HG03097 (cell line): ENCODE results near the gene GHR.
"Not testable (repeated sequence)": the region's sequence is repeated elsewhere in the genome, so short reads cannot be mapped to it uniquely, and the experiment has no call there.

Experiments used
- ATAC-seq: cut with Tn5 transposase; IDR thresholded peaks from one replicate; pipeline ENCODE4 v1.9.1; 2021; ENCODE audit not compliant: unreplicated experiment, low FRiP score

GHR gene

GRCh38 chr5:42564689-42565356, 141.6 kb downstream of the GHR start:
- no peak for ATAC-seq

GRCh38 chr5:42566652-42567295, 143.5 kb downstream of the GHR start:
- ATAC-seq: no peak

- ATAC-seq: no peak
These were observed 146.1 kb downstream of the GHR start for GRCh38 chr5:42569325-42569724.

GRCh38 chr5:42569953-42570548, 146.8 kb downstream of the GHR start:
- no peak for ATAC-seq

GRCh38 chr5:42570966-42571960, 148.0 kb downstream of the GHR start:
- no peak for ATAC-seq

- no peak for ATAC-seq
These were observed 149.1 kb downstream of the GHR start for GRCh38 chr5:42572313-42572712.

- no peak for ATAC-seq
These were observed 150.1 kb downstream of the GHR start for GRCh38 chr5:42573386-42573785.

- ATAC-seq: not testable (repeated sequence)
These were observed 152.7 kb downstream of the GHR start for GRCh38 chr5:42575914-42576313.

- ATAC-seq: not testable (repeated sequence)
These were observed 155.7 kb downstream of the GHR start for GRCh38 chr5:42578901-42579300.

GRCh38 chr5:42579320-42579719, 156.1 kb downstream of the GHR start:
- ATAC-seq: no peak

GRCh38 chr5:42581845-42582244, 158.6 kb downstream of the GHR start:
- ATAC-seq: no peak

GRCh38 chr5:42582723-42583122, 159.5 kb downstream of the GHR start:
- no peak for ATAC-seq

- ATAC-seq: no peak
These were observed 160.1 kb downstream of the GHR start for GRCh38 chr5:42583322-42583721.

GRCh38 chr5:42586625-42587024, 163.4 kb downstream of the GHR start:
- no peak for ATAC-seq

- ATAC-seq: no peak
These were observed 164.0 kb downstream of the GHR start for GRCh38 chr5:42587096-42587723.

- no peak for ATAC-seq
These were observed 167.3 kb downstream of the GHR start for GRCh38 chr5:42590566-42590965.

GRCh38 chr5:42591015-42591414, 167.8 kb downstream of the GHR start:
- ATAC-seq: no peak

- ATAC-seq: no peak
These were observed 169.3 kb downstream of the GHR start for GRCh38 chr5:42592401-42593140.

- ATAC-seq: no peak
These were observed 170.4 kb downstream of the GHR start for GRCh38 chr5:42593591-42593990.

GRCh38 chr5:42595597-42595996, 172.4 kb downstream of the GHR start:
- no peak for ATAC-seq
